Measurements from ENCODE around the gene COLEC11.

- TF ChIP-seq CTCF (IDR thresholded peaks at IDR 0.05): no peak
- TF ChIP-seq POLR2A (IDR thresholded peaks at IDR 0.05): no peak
- no peak for TF ChIP-seq EP300 (IDR thresholded peaks at IDR 0.05)
Measured at GRCh38 chr2:3625186-3625585, 30.3 kb downstream of the COLEC11 start.
